CD14-positive monocyte (primary cell): ENCODE results near the gene STX12. TPM values are rescaled to one million over a fixed set of nuclear protein-coding genes. Genes with fewer than 3 reads are reported as not detected.
A peak's percentile ranks its signal among the peaks of the same experiment; 100 is the strongest.

Source experiments
- DNase-seq, 3 donors: peaks; one replicate each; pipeline ENCODE4 v3.0.0-alpha.2; 2011 to 2022
- H2AFZ ChIP-seq: 2 replicates; pipeline ENCODE4 v1.6.0; 2012; ENCODE audit warnings: mild to moderate bottlenecking, low read depth, low read length, inconsistent platforms; ENCODE audit not compliant: insufficient read depth, poor library complexity, severe bottlenecking
- H3K27ac ChIP-seq, 2 donors: 1 replicate in 1 of 2; 2 replicates in 1 of 2; pipeline ENCODE4 v1.5.1; 2012 to 2013; ENCODE audit warnings: low read length in 2 of 2, control low read depth in 1 of 2, inconsistent platforms in 1 of 2, low read depth in 1 of 2, mild to moderate bottlenecking in 1 of 2
- H3K27me3 ChIP-seq, 2 donors: one replicate each; pipeline versions ENCODE4 v1.6.0 to v1.6.1; 2011 to 2013; ENCODE audit warnings: low read length in 2 of 2; ENCODE audit not compliant: control insufficient read depth in 2 of 2, insufficient read depth in 2 of 2
- H3K36me3 ChIP-seq, 2 donors: replicated peaks in 1 of 2; 1 replicate in 1 of 2; 2 replicates in 1 of 2; pipeline versions ENCODE4 v1.5.1 to v1.6.1; 2012 to 2013; ENCODE audit warnings: low read length in 2 of 2, control low read depth in 1 of 2, inconsistent platforms in 1 of 2, mild to moderate bottlenecking in 1 of 2; ENCODE audit not compliant: insufficient read depth in 2 of 2, control insufficient read depth in 1 of 2
- H3K4me1 ChIP-seq, 2 donors: 1 replicate in 1 of 2; 2 replicates in 1 of 2; pipeline versions ENCODE4 v1.5.1 to v1.6.1; 2012 to 2013; ENCODE audit warnings: low read length in 2 of 2, control low read depth in 1 of 2, inconsistent platforms in 1 of 2, mild to moderate bottlenecking in 1 of 2, moderate library complexity in 1 of 2; ENCODE audit not compliant: insufficient read depth in 2 of 2, control insufficient read depth in 1 of 2
- H3K4me2 ChIP-seq: replicated peaks from 2 replicates; pipeline ENCODE3; 2012; ENCODE audit warnings: low read length, moderate library complexity, mild to moderate bottlenecking; ENCODE audit not compliant: poor library complexity, severe bottlenecking; ENCODE audit errors: extremely low read depth
- H3K4me3 ChIP-seq, 3 experiments: fragments of 200-600 bp in 1 of 3; sonication (generic) in 1 of 3; replicated peaks in 1 of 3; 1 replicate in 2 of 3; 2 replicates in 1 of 3; pipeline ENCODE4 v1.5.1; 2011 to 2013; ENCODE audit warnings: low read length in 3 of 3, mild to moderate bottlenecking in 3 of 3, control low read depth in 2 of 3, low read depth in 2 of 3, inconsistent platforms in 1 of 3, moderate library complexity in 1 of 3
- H3K79me2 ChIP-seq: 2 replicates; pipeline ENCODE4 v1.6.0; 2012; ENCODE audit warnings: mild to moderate bottlenecking, control low read depth, inconsistent platforms, low read length, moderate library complexity; ENCODE audit not compliant: insufficient read depth
- H3K9ac ChIP-seq: 2 replicates; pipeline ENCODE4 v1.6.0; 2017; ENCODE audit warnings: low read length, mild to moderate bottlenecking; ENCODE audit not compliant: insufficient read depth, poor library complexity, severe bottlenecking
- H3K9me3 ChIP-seq, 2 donors: replicated peaks in 1 of 2; 1 replicate in 1 of 2; 2 replicates in 1 of 2; pipeline versions ENCODE4 v1.5.1 to v1.6.1; 2012 to 2013; ENCODE audit warnings: low read length in 2 of 2, control low read depth in 1 of 2; ENCODE audit not compliant: control insufficient read depth in 1 of 2, insufficient read depth in 1 of 2
- H4K20me1 ChIP-seq: 2 replicates; pipeline ENCODE4 v1.6.0; 2012; ENCODE audit warnings: mild to moderate bottlenecking, low read length, control low read depth, moderate library complexity; ENCODE audit not compliant: insufficient read depth
- H3K27ac Mint-ChIP-seq, 7 donors: one replicate each; pipeline ENCODE4 v1.8.0; 2020; ENCODE audit warnings: mild to moderate bottlenecking in 7 of 7, mixed read lengths in 7 of 7, moderate library complexity in 6 of 7, inconsistent platforms in 2 of 7
- H3K27me3 Mint-ChIP-seq, 3 donors: one replicate each; pipeline ENCODE4 v1.8.0; 2021 to 2022; ENCODE audit warnings: low read depth in 3 of 3, mild to moderate bottlenecking in 3 of 3, mixed read lengths in 3 of 3, moderate library complexity in 3 of 3, inconsistent platforms in 1 of 3
- H3K36me3 Mint-ChIP-seq, 2 donors: one replicate each; pipeline ENCODE4 v1.8.0; 2020; ENCODE audit warnings: mixed read lengths in 2 of 2, inconsistent platforms in 1 of 2, mild to moderate bottlenecking in 1 of 2
- H3K4me1 Mint-ChIP-seq: one replicate; pipeline ENCODE4 v1.8.0; 2020; ENCODE audit warnings: mild to moderate bottlenecking, mixed read lengths
- H3K4me3 Mint-ChIP-seq, 2 donors: one replicate each; pipeline ENCODE4 v1.8.0; 2020; ENCODE audit warnings: mild to moderate bottlenecking in 2 of 2, mixed read lengths in 2 of 2, moderate library complexity in 1 of 2
- H3K9me3 Mint-ChIP-seq, 7 donors: one replicate each; pipeline ENCODE4 v1.8.0; 2020 to 2022; ENCODE audit warnings: mixed read lengths in 7 of 7, mild to moderate bottlenecking in 6 of 7, moderate library complexity in 6 of 7, inconsistent platforms in 2 of 7
- WGBS: methylation state at CpG from one replicate; pipeline ENCODE4 v1.1.5; 2013; ENCODE audit warnings: missing lambda C conversion rate; ENCODE audit not compliant: insufficient coverage; 5-methylcytosine and 5-hydroxymethylcytosine counted together
- intact Hi-C, 2 donors: fragments of 100-400 bp; cut with micrococcal nuclease; formaldehyde crosslinking; loops; one replicate each; pipeline versions ENCODE4 v1.15.0 to v1.15.1; 2023
- polyA minus RNA-seq: library from RNA; depleted of rRNA, polyadenylated mRNA; stranded (reverse); fragments of >200 nt; gene quantifications from 2 replicates; pipeline ENCODE4 v1.2.3, GENCODE V29; 2012
- polyA plus RNA-seq, 3 donors: library from polyadenylated mRNA; depleted of rRNA in 1 of 3; unstranded in 2 of 3; stranded (reverse) in 1 of 3; fragments of 300-500 nt in 2 of 3; fragments of >200 nt in 1 of 3; fragmentation: Illumina TruSeq in 2 of 3; gene quantifications; 1 replicate in 2 of 3; 2 replicates in 1 of 3; pipeline ENCODE4 v1.2.3, GENCODE V29; 2012 to 2021
- total RNA-seq, 12 experiments: library from RNA in 1 of 12; stranded (reverse) in 1 of 12; fragments of 120-200 nt in 1 of 12; gene quantifications; one replicate each; pipeline ENCODE4 v1.2.4 and lab custom pipeline; 2013 to 2026; ENCODE audit warnings: mixed read lengths in 6 of 12, inconsistent platforms in 1 of 12
- TF ChIP-seq, protein P1 (sequence below): fragments of 200-600 bp; IDR thresholded peaks from one replicate; pipeline ENCODE4 v1.8.0; 2022; ENCODE audit warnings: antibody characterized with exemption, mild to moderate bottlenecking

Gene STX12
- 80.1 TPM for total RNA-seq (2013)
- polyA plus RNA-seq (10 to 100 TPM; 29.4 to 49.4 (median 36.2) TPM), polyA minus RNA-seq (27.7 and 32.2 TPM in 2 replicates), total RNA-seq (lab: John Stamatoyannopoulos, UW) (72.5 to 116 (median 96.1) reads per million in 11 experiments)

DNA sequence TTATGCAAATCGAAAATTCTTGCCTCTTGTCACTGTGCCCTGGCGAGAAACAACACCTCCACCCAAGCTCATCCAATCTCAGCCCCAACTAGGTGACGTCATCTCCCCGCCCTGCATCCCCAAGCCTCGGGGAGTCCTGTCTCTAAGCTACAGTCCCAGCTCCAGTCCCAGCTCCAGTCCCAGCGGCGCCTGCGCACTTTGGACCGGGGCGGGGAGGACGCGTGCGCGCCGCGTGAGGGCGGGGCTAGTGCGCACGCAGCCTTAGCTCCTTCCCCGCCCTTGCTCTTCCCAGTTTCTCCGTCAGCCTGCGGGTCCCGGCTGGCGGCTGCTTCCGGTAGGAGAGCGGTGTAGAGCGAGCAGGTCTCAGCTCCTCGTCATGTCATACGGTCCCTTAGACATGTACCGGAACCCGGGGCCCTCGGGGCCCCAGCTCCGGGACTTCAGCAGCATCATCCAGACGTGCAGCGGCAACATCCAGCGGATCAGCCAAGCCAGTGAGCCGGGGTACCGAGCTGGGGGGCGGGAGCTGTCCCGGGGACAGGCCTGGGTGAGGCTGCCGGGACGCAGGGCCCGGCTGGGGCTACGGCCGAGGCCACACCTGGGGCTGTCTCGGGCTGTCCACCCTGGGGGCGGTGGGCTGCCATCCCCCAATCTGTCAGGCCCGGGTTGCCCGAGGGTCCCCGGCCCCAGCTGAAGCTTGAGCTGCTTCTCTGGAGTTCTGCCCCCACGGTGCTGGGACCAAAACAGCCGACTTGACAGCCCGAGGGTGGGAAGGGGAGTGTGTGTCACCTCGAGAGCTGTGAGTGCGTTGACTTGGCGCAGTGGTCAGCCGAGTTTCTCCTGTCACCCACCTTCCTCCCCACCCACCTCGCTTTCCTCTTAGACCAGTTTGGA lies at the start of gene STX12:
STX12 (plus strand) TSS at position 288 of the 894 bp plus-strand sequence; CDS start at position 377, 89 bp downstream.
- H3K27ac Mint-ChIP-seq, result peak within 1 kb of the TSS; percentile 95 to 98 (median 97)
- H3K36me3 ChIP-seq, result peaks cover 11 to 24% of the 10 kb centered on the region in 2 donors
- TF ChIP-seq, protein P1, sequence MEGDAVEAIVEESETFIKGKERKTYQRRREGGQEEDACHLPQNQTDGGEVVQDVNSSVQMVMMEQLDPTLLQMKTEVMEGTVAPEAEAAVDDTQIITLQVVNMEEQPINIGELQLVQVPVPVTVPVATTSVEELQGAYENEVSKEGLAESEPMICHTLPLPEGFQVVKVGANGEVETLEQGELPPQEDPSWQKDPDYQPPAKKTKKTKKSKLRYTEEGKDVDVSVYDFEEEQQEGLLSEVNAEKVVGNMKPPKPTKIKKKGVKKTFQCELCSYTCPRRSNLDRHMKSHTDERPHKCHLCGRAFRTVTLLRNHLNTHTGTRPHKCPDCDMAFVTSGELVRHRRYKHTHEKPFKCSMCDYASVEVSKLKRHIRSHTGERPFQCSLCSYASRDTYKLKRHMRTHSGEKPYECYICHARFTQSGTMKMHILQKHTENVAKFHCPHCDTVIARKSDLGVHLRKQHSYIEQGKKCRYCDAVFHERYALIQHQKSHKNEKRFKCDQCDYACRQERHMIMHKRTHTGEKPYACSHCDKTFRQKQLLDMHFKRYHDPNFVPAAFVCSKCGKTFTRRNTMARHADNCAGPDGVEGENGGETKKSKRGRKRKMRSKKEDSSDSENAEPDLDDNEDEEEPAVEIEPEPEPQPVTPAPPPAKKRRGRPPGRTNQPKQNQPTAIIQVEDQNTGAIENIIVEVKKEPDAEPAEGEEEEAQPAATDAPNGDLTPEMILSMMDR, result no peak
- under 1% methylated on average over 47 of the region's 58 CpGs for WGBS
- peaks cover 0 to 3% (median 0%) of the 10 kb centered on the region in 3 donors for H3K27me3 Mint-ChIP-seq
- peak within 1 kb of the TSS; percentile 91 to 95 for H3K4me3 Mint-ChIP-seq
- H3K36me3 Mint-ChIP-seq, result peaks cover 12 to 20% of the 10 kb centered on the region in 2 donors
- peaks cover 31% of the 10 kb centered on the region for H3K4me1 Mint-ChIP-seq
- no peaks in the 10 kb centered on the region for H3K9me3 Mint-ChIP-seq
- peak within 1 kb of the TSS; percentile 70 for H2AFZ ChIP-seq
- H3K4me1 ChIP-seq, result peaks cover 26 to 36% of the 10 kb centered on the region in 2 donors
- peak within 1 kb of the TSS; percentile 94 for H3K9ac ChIP-seq
- peak; percentile 96 to 99 (median 98) for DNase-seq
- intact Hi-C loops, result loop anchor here (5.0 kb wide), 1 partner anchor 46 kb away; the partner anchor contains the start of gene FAM76A (in 2 of the 2)
- H3K27me3 ChIP-seq, result no peaks in the 10 kb centered on the region
- peak within 1 kb of the TSS; percentile 91 to 99 for H3K27ac ChIP-seq
- H3K79me2 ChIP-seq, result peaks cover 53% of the 10 kb centered on the region
- H4K20me1 ChIP-seq, result peaks cover 44% of the 10 kb centered on the region
- peak within 1 kb of the TSS; percentile 71 to 99 (median 97) for H3K4me3 ChIP-seq
- H3K9me3 ChIP-seq, result no peaks in the 10 kb centered on the region
- H3K4me2 ChIP-seq, result peak within 1 kb of the TSS; percentile 83

DNA sequence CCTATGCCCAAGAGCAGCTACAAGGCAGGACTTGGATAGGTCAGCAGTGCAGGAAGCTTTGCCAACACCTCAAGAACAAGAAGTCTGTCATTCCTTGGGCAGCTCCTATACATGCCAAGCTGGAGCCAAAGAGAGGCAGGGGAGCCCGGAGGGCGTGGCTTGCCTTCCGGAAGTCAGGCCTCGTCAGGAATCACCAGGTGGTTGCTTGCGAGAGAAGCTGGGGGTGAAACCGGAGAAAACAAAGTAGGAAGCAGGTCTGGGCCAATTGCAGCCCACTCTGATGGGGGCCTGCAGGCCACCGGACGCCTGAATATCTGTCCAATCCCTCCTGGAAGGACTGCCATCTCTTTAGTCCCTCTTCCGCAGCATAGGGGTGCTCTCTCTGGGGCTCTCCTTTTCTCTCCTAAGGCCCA lies 48.1 kb upstream of the STX12 start:
- H3K4me3 Mint-ChIP-seq, result peak overlapping the region; percentile 82 to 87
- peak overlapping the region; percentile 5 to 83 (median 43) for H3K4me3 ChIP-seq
- peaks cover 19% of the 10 kb centered on the region for H3K4me1 Mint-ChIP-seq
- peak overlapping the region; percentile 93 to 98 (median 96) for H3K27ac Mint-ChIP-seq
- H2AFZ ChIP-seq, result peak overlapping the region; percentile 91
- H3K36me3 ChIP-seq, result peaks cover 12 to 16% of the 10 kb centered on the region in 2 donors
- peaks cover 18 to 19% of the 10 kb centered on the region in 2 donors for H3K36me3 Mint-ChIP-seq
- H3K9me3 ChIP-seq, result no peaks in the 10 kb centered on the region
- H3K79me2 ChIP-seq, result peaks cover 15% of the 10 kb centered on the region
- H3K27me3 Mint-ChIP-seq, result peaks cover 0 to 6% (median 3%) of the 10 kb centered on the region in 3 donors
- no peaks in the 10 kb centered on the region for H3K27me3 ChIP-seq
- H4K20me1 ChIP-seq, result no peaks in the 10 kb centered on the region
- intact Hi-C loops, result loop anchor here (5.0 kb wide), 2 partner anchors 47 to 58 kb away; partner anchors contain the start of gene STX12 (in 2 of the 2)
- H3K4me1 ChIP-seq, result peaks cover 18 to 20% of the 10 kb centered on the region in 2 donors
- H3K27ac ChIP-seq, result peak overlapping the region; percentile 68 to 88
- WGBS, result 85% methylated on average over 8 of the region's 9 CpGs
- H3K4me2 ChIP-seq, result peak overlapping the region; percentile 97
- no peak for DNase-seq
- H3K9me3 Mint-ChIP-seq, result peaks cover 0 to 3% (median 0%) of the 10 kb centered on the region in 7 donors
- TF ChIP-seq, protein P1, result no peak
- H3K9ac ChIP-seq, result peak overlapping the region; percentile 52
